Endodermal cell (in vitro differentiated cells): ENCODE measurements around the gene OSCP1. TPM values are rescaled to one million over a fixed set of nuclear protein-coding genes. Genes with fewer than 3 reads are reported as not detected.

Source experiments
- DNase-seq: peaks from one replicate; pipeline ENCODE4 v3.0.0-alpha.2; 2017
- H3K27ac ChIP-seq: 2 replicates; pipeline ENCODE4 v1.5.1; 2013; ENCODE audit warnings: mild to moderate bottlenecking, low read depth, low read length, moderate library complexity
- H3K27me3 ChIP-seq: 2 replicates; pipeline ENCODE4 v1.6.1; 2013; ENCODE audit warnings: mild to moderate bottlenecking, low read length, moderate library complexity; ENCODE audit not compliant: insufficient read depth, control insufficient read depth, poor library complexity, severe bottlenecking
- H3K36me3 ChIP-seq: 2 replicates; pipeline ENCODE4 v1.7.0; 2013; ENCODE audit warnings: mild to moderate bottlenecking, low read length, moderate library complexity; ENCODE audit not compliant: control insufficient read depth, insufficient read depth
- H3K4me1 ChIP-seq: one replicate; pipeline ENCODE4 v1.7.0; 2013; ENCODE audit warnings: low read length; ENCODE audit not compliant: control insufficient read depth, insufficient read depth
- H3K4me3 ChIP-seq: 2 replicates; pipeline ENCODE4 v1.5.1; 2013; ENCODE audit warnings: mild to moderate bottlenecking, low read length, moderate library complexity
- H3K9ac ChIP-seq: 2 replicates; pipeline ENCODE4 v1.6.1; 2013; ENCODE audit warnings: mild to moderate bottlenecking, low read length, moderate library complexity; ENCODE audit not compliant: poor library complexity, severe bottlenecking; ENCODE audit errors: extremely low read depth
- H3K9me3 ChIP-seq: 2 replicates; pipeline ENCODE4 v1.6.1; 2013; ENCODE audit warnings: mild to moderate bottlenecking, low read length, moderate library complexity; ENCODE audit not compliant: control insufficient read depth
- H3K27ac Mint-ChIP-seq: 2 replicates; pipeline ENCODE4 v1.8.0; 2020; ENCODE audit warnings: mixed read lengths
- H3K27me3 Mint-ChIP-seq: 2 replicates; pipeline ENCODE4 v1.8.0; 2021; ENCODE audit warnings: mild to moderate bottlenecking, mixed read lengths; ENCODE audit not compliant: insufficient read depth
- H3K36me3 Mint-ChIP-seq: 2 replicates; pipeline ENCODE4 v1.8.0; 2020; ENCODE audit warnings: low read depth, mixed read lengths
- H3K4me1 Mint-ChIP-seq: 2 replicates; pipeline ENCODE4 v1.8.0; 2020; ENCODE audit warnings: mixed read lengths
- H3K4me3 Mint-ChIP-seq: 2 replicates; pipeline ENCODE4 v1.8.0; 2020; ENCODE audit warnings: mild to moderate bottlenecking, moderate library complexity, mixed read lengths
- H3K9me3 Mint-ChIP-seq: 2 replicates; pipeline ENCODE4 v1.8.0; 2020; ENCODE audit warnings: mild to moderate bottlenecking, mixed read lengths
- WGBS, 2 experiments: methylation state at CpG; one replicate each; pipeline versions ENCODE4 v1.1.5 to v1.1.7; 2013; ENCODE audit warnings: missing lambda C conversion rate in 2 of 2, mixed read lengths in 1 of 2; ENCODE audit not compliant: insufficient coverage in 1 of 2, insufficient read length in 1 of 2; 5-methylcytosine and 5-hydroxymethylcytosine counted together
- total RNA-seq, 2 donors: library from RNA; stranded (reverse); fragmentation: NEBNext Ultra II Directional in 1 of 2; extraction: Animal tissue kit (Norgen Biotek cat#: 25700) in 1 of 2; gene quantifications; 2 replicates in 1 of 2; 3 replicates in 1 of 2; pipeline ENCODE4 v1.2.1, GENCODE V29; 2021
- TF ChIP-seq, protein P1 (sequence below): fragments of 200-600 bp; sonication (generic); conservative IDR thresholded peaks from 2 replicates; pipeline ENCODE4 v1.5.0; 2021; ENCODE audit warnings: antibody characterized with exemption, mild to moderate bottlenecking

The OSCP1 gene
- total RNA-seq, 2 donors from 2014 or later, result 9.6 to 10.5 TPM

DNA sequence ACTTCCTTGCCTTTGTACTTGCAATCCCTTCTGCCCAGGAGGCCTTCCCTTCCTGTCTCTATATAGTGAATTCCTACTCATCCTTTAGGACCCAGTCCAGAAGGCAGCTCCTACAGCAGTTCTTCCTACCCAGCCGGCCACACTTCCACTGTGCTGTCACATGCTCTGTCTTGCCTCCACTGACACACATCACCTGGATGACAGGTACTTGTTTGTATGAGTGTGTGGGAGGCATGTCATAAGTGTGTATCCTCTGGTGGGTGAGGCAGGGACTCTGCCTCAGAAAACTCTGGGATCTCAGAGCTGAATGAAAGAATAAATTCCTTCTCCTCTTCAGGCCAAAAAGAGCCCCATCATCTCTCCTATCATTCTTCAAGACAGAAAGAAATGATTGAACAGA, 5.1 kb upstream of the OSCP1 start:
- H3K27ac ChIP-seq, result no peak overlapping the region
- no peaks in the 10 kb centered on the region for H3K9me3 ChIP-seq
- peaks cover 61% of the 10 kb centered on the region for H3K36me3 ChIP-seq
- Mint-ChIP-seq H3K27me3 (no peaks in the 10 kb centered on the region), H3K4me3 (no peak overlapping the region), H3K36me3 (peaks cover 49% of the 10 kb centered on the region), H3K9me3 (no peaks in the 10 kb centered on the region), H3K4me1 (peaks cover 7% of the 10 kb centered on the region), H3K27ac (no peak overlapping the region)
- TF ChIP-seq, protein P1, sequence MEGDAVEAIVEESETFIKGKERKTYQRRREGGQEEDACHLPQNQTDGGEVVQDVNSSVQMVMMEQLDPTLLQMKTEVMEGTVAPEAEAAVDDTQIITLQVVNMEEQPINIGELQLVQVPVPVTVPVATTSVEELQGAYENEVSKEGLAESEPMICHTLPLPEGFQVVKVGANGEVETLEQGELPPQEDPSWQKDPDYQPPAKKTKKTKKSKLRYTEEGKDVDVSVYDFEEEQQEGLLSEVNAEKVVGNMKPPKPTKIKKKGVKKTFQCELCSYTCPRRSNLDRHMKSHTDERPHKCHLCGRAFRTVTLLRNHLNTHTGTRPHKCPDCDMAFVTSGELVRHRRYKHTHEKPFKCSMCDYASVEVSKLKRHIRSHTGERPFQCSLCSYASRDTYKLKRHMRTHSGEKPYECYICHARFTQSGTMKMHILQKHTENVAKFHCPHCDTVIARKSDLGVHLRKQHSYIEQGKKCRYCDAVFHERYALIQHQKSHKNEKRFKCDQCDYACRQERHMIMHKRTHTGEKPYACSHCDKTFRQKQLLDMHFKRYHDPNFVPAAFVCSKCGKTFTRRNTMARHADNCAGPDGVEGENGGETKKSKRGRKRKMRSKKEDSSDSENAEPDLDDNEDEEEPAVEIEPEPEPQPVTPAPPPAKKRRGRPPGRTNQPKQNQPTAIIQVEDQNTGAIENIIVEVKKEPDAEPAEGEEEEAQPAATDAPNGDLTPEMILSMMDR, result no peak
- H3K27me3 ChIP-seq, result no peaks in the 10 kb centered on the region
- peaks cover 7% of the 10 kb centered on the region for H3K4me1 ChIP-seq
- DNase-seq, result no peak
- H3K9ac ChIP-seq, result no peak overlapping the region
- 100% methylated on average over 1 of the region's 1 CpG; no CpG with 5 or more reads in 1 of the 2 experiments for WGBS, 2 experiments
- no peak overlapping the region for H3K4me3 ChIP-seq

DNA sequence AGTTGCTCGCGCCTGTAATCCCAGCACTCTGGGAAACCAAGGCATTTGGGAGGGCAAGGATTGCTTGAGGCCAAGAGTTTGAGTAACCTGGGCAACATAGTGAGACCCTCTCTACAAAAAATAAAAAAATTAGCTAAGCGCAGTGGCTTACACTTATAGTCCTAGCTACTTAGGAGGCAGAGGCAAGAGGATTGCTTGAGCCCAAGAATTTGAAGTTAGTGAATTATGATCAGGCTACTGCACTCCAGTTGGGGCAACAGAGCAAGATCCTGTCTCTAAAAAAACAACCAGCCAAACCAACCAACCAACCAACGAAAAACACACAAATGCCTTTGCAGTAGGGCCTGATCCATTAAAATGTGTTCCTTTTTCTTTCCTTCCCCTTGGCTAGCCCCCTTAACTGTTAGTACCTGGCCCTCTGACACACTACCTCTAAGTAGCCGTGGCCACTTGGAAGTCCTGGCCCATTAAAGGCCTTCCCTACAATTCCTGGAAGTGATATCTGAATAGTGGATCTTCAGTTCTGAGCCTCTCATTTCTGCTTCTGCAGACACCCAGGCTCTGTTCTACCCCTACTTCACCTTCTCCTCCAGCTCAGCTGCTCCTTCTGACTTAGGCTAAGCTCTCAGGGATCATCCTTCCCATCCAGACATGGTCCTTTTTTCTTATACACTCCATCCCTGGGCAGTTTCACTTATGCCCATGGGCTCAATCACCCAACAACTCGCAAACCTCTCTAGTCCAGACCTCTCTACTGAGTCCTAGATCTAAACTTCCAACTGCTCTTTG, 3.5 kb upstream of the OSCP1 start:
- no peak overlapping the region for H3K4me3 Mint-ChIP-seq
- Histone ChIP-seq H3K4me1 (peaks cover 7% of the 10 kb centered on the region), H3K36me3 (peaks cover 47% of the 10 kb centered on the region), H3K27ac (no peak overlapping the region), H3K4me3 (no peak overlapping the region), H3K9ac (no peak overlapping the region), H3K9me3 (no peaks in the 10 kb centered on the region), H3K27me3 (no peaks in the 10 kb centered on the region)
- no peak overlapping the region for H3K27ac Mint-ChIP-seq
- peaks cover 38% of the 10 kb centered on the region for H3K36me3 Mint-ChIP-seq
- no peak for DNase-seq
- TF ChIP-seq, protein P1, result no peak
- 95 to 97% methylated on average over 4 to 6 of the region's 6 CpGs for WGBS, 2 experiments
- no peaks in the 10 kb centered on the region for H3K27me3 Mint-ChIP-seq
- no peaks in the 10 kb centered on the region for H3K9me3 Mint-ChIP-seq
- H3K4me1 Mint-ChIP-seq, result peaks cover 13% of the 10 kb centered on the region

DNA sequence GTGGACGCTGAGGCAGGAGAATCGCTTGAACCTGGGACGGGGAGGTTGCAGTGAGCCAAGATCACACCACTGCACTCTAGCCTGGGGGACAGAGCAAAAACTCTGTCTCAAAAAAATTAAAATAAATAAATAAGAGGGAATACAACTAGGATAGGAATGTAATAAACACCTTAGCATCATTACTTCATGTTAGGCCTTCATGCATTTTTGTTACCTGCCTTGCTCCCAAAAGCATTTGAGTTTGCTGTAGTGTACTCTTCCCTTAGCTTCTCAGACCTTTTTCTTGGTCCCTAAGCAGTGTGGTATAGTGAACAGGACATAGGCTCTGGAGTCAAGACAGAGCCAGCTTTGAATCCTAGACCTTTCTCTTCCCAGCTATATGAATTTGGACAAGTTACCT, 2.8 kb upstream of the OSCP1 start:
- H3K27ac ChIP-seq, result no peak overlapping the region
- no peaks in the 10 kb centered on the region for H3K9me3 ChIP-seq
- Mint-ChIP-seq H3K36me3 (peaks cover 34% of the 10 kb centered on the region), H3K4me1 (peaks cover 10% of the 10 kb centered on the region), H3K27ac (no peak overlapping the region), H3K27me3 (no peaks in the 10 kb centered on the region), H3K4me3 (no peak overlapping the region), H3K9me3 (no peaks in the 10 kb centered on the region)
- TF ChIP-seq, protein P1, result no peak
- peaks cover 40% of the 10 kb centered on the region for H3K36me3 ChIP-seq
- H3K4me3 ChIP-seq, result no peak overlapping the region
- H3K27me3 ChIP-seq, result no peaks in the 10 kb centered on the region
- DNase-seq, result no peak
- peaks cover 7% of the 10 kb centered on the region for H3K4me1 ChIP-seq
- H3K9ac ChIP-seq, result no peak overlapping the region
- 83 to 96% methylated on average over 2 to 3 of the region's 3 CpGs for WGBS, 2 experiments
